ENCODE measurements around the gene FRAS1. TPM values are rescaled to one million over a fixed set of nuclear protein-coding genes. Genes with fewer than 3 reads are reported as not detected.
"Not testable (repeated sequence)": the region's sequence is repeated elsewhere in the genome, so short reads cannot be mapped to it uniquely, and the experiment has no call there.

FRAS1 gene
- total RNA-seq, 2 donors from 2014 or later: 2.3 to 8.1 TPM

- DNase-seq (ENCODE audit: low spot score): no peak
- intact Hi-C loops (cut with DNase I): no loop called here
Observed at GRCh38 chr4:78293821-78294301, 236.7 kb downstream of the FRAS1 start.

GRCh38 chr4:78296261-78296660 lies 239.1 kb downstream of the FRAS1 start:
- DNase-seq (ENCODE audit: low spot score): no peak
- intact Hi-C loops (cut with DNase I): no loop called here

DNA sequence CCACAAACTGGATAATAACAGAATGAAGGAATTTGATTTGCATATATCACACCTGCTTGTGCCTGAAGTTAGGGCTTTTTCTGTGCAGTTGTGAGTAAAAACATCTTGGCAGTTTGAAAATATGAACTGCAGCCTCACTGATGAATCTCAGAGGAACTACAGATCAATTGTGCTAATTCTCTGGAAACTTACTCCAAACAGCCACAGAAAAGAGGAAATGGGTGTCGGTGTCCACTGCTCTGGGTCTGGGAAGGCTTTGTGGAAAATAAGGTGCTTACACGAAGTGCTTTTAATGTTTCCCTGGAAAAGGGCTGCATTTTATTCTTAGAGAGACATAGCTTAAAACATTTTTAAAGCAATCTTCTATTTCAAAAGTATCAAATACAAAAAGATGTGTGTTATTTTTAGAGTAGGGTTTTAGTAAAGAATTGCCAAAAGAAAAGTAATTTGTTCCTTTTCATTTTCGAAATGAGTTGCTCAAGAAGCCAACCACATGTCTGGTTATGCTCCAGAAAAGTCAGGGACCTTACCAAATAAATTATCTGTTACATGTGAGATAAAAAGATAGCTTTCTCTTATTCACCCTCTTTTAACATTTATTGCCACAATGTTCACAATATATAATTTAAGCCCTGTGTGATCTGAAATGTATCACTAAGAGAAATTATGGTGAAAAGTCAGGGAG lies 240.1 kb downstream of the FRAS1 start:
- DNase-seq (ENCODE audit: low spot score): no peak
- intact Hi-C loops (cut with DNase I): no loop called here

- DNase-seq (ENCODE audit: low spot score): no peak
- intact Hi-C loops (cut with DNase I): no loop called here
Observed at GRCh38 chr4:78298618-78299017, 241.5 kb downstream of the FRAS1 start.

DNA sequence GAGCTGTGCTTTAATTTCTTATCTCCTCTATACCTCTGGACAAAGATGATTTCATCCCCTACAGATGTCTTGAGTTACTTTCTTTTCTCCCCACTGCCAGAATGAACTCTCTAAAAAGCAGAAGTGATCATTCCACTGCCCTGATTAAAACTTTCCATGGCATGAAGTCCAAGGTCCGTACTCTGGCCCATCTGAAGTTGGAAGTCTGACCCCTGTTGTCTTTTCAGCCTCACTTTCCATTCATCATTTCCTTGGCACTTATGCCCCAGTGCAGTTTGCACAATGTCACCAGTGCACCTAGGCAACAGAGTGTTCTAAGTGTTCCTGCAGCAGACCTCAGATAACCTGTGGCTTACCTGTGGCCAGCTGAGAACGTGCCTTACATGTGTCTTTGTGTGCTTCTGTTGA lies 242.4 kb downstream of the FRAS1 start:
- intact Hi-C loops (cut with DNase I): no loop called here
- no peak for DNase-seq (ENCODE audit: low spot score)

DNA sequence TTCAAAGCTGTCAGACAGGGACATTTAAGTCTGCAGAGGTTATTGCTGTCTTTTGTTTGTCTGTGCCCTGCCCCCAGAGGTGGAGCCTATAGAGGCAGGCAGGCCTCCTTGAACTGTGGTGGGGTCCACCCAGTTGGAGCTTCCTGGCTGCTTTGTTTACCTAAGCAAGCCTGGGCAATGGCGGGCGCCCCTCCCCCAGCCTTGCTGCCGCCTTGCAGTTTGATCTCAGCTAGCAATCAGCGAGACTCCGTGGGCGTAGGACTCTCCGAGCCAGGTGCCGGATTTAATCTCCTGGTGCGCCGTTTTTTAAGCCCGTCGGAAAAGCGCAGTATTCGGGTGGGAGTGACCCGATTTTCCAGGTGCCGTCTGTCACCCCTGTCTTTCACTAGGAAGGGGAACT lies 250.1 kb downstream of the FRAS1 start:
- intact Hi-C loops (cut with DNase I): not testable (repeated sequence)

GRCh38 chr4:78308517-78308916 lies 251.4 kb downstream of the FRAS1 start:
- DNase-seq (ENCODE audit: low spot score): no peak
- intact Hi-C loops (cut with DNase I): no loop called here

More for the DNA sequence above, 250.1 kb downstream of the FRAS1 start:
- DNase-seq (ENCODE audit: low spot score): not testable (repeated sequence)

GRCh38 chr4:78309352-78309751 lies 252.2 kb downstream of the FRAS1 start:
- intact Hi-C loops (cut with DNase I): no loop called here
- no peak for DNase-seq (ENCODE audit: low spot score)

- DNase-seq (ENCODE audit: low spot score): no peak
Observed at GRCh38 chr4:78310007-78310739, 253.1 kb downstream of the FRAS1 start.

DNA sequence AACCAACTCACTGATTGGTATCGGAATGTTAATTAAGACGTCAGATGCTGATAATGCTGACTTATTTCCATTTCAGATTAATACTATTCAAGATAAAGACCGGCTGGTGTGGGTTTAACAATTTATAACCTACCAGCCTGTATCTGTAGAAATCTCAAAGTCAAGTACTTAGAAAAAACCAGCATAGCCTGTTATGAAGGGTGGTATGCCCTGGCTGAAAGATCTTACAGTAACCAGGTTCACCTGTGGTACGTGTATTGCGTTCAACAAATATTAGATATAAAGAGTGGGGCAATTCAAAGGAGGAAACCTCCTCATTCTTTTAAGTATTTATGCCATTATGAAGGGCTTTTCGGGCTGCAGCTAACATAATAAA lies 253.6 kb downstream of the FRAS1 start:
- intact Hi-C loops (cut with DNase I): no loop called here
- DNase-seq (ENCODE audit: low spot score): no peak

More at GRCh38 chr4:78310007-78310739, 253.1 kb downstream of the FRAS1 start:
- intact Hi-C loops (cut with DNase I): no loop called here

DNA sequence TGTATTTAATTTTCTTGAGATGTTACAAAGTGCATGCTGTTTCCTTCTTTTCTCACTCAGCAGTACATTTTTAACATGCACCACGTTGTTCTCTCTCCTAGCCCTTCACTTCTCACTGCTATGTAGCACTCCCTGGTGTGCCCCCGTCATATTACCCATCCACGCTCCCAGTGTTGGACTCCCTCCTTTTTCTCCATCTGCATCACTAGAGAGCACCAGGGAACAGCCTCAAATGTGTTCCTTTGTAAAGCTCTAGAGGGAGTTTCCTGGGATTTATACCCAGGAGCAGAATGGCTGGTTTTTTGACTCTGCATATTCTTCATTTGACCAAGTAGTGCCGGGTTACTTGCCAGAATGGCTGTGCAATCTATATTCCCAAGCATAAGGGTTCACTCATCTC lies 254.2 kb downstream of the FRAS1 start:
- DNase-seq (ENCODE audit: low spot score): no peak
- intact Hi-C loops (cut with DNase I): no loop called here

GRCh38 chr4:78312989-78313753 lies 256.0 kb downstream of the FRAS1 start:
- intact Hi-C loops (cut with DNase I): no loop called here
- no peak for DNase-seq (ENCODE audit: low spot score)

- no peak for DNase-seq (ENCODE audit: low spot score)
- intact Hi-C loops (cut with DNase I): no loop called here
Observed at GRCh38 chr4:78313754-78314120, 256.6 kb downstream of the FRAS1 start.

DNA sequence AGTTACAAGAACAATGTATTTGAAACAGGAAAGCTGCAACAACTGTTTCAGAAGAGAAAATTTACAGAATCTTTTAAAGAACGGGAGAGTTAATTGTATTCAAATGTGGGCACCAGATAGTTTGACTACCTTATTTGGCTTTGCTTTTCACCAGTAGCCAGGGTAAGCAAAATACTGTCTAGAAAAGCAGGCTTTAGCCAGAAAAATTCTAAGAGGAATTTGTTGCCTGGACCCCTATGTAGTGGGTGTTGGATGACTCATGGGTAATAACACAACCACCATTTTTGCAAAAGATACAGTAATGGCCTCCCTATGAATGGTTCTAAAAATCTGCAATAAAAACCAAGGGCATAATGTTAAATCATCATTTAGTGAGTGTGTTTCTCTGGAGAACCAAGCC lies 261.0 kb downstream of the FRAS1 start:
- DNase-seq (ENCODE audit: low spot score): no peak
- intact Hi-C loops (cut with DNase I): no loop called here

DNA sequence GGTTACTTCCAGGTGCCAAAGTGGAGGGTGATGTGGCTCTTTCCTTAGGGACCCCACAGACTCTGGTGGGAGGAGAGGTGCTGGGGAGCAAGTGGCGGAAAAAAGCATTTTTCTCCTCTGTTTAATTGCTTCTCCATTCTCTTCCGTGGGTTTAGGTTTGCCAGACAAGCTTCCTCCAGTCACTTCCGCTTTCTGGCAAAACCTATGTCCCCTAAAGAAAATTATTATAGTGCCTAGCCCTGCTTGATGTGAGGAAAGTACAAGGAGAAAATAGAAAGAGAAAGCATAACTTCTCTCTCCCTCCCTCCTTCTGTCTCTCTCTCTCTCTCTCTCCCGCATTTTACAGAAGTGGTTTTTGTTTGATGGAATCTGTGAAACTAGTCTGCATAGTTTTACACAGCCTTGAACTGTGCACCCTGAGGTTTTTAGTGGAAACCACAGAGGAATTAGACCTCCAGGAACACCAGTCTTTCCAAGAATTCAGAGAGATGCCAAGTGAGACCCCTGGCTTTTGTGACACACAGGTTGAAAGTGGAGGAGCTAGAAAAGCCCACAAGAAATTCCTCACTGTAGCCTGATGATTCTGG lies 263.3 kb downstream of the FRAS1 start:
- DNase-seq (ENCODE audit: low spot score): no peak
- intact Hi-C loops (cut with DNase I): no loop called here

GRCh38 chr4:78322032-78322431 lies 264.9 kb downstream of the FRAS1 start:
- no peak for DNase-seq (ENCODE audit: low spot score)
- intact Hi-C loops (cut with DNase I): no loop called here

- no peak for DNase-seq (ENCODE audit: low spot score)
- intact Hi-C loops (cut with DNase I): no loop called here
Observed at GRCh38 chr4:78323439-78323838, 266.3 kb downstream of the FRAS1 start.

- no peak for DNase-seq (ENCODE audit: low spot score)
- intact Hi-C loops (cut with DNase I): no loop called here
Observed at GRCh38 chr4:78324625-78325024, 267.5 kb downstream of the FRAS1 start.

GRCh38 chr4:78325271-78326157 lies 268.4 kb downstream of the FRAS1 start:
- DNase-seq (ENCODE audit: low spot score): no peak
- intact Hi-C loops (cut with DNase I): loop anchor here in 1 of 2 donors (1.0 kb wide), 1 partner anchor 41 kb away; no protein-coding TSS in a partner anchor

Data from posterior vena cava (tissue), 2 donors.